Suprapubic skin (tissue), 4 donors: Measurements from ENCODE around the gene NSUN7. TPM values are rescaled to one million over a fixed set of nuclear protein-coding genes. Genes with fewer than 3 reads are reported as not detected.

ENCODE experiments used
- DNase-seq, 2 donors: peaks; one replicate each; pipeline ENCODE4 v3.0.0-alpha.2; 2019; ENCODE audit warnings: low spot score in 2 of 2
- H3K27ac ChIP-seq: fragments of 200-600 bp; sonication (generic); one replicate; pipeline ENCODE4 v1.5.1; 2019
- H3K27me3 ChIP-seq: fragments of 200-600 bp; sonication (generic); one replicate; pipeline ENCODE4 v1.5.1; 2019
- H3K36me3 ChIP-seq: fragments of 200-600 bp; sonication (generic); one replicate; pipeline ENCODE4 v1.5.1; 2019
- H3K4me1 ChIP-seq: fragments of 200-600 bp; sonication (generic); one replicate; pipeline ENCODE4 v1.5.1; 2019
- H3K4me3 ChIP-seq: fragments of 200-600 bp; sonication (generic); one replicate; pipeline ENCODE4 v1.5.1; 2019; ENCODE audit warnings: mild to moderate bottlenecking
- H3K9me3 ChIP-seq: fragments of 200-600 bp; sonication (generic); one replicate; pipeline ENCODE4 v1.5.1; 2019
- EP300 ChIP-seq: sonication (generic); formaldehyde crosslinking; IDR thresholded peaks from one replicate; pipeline ENCODE4 v1.6.1; 2017; ENCODE audit warnings: antibody characterized with exemption
- POLR2A ChIP-seq, 2 donors: fragments of 450-650 bp; IDR thresholded peaks; one replicate each; pipeline ENCODE4 v1.6.1; 2017; ENCODE audit warnings: antibody characterized with exemption in 2 of 2, mild to moderate bottlenecking in 2 of 2, moderate library complexity in 2 of 2
- POLR2AphosphoS5 ChIP-seq, 3 donors: sonication (generic); formaldehyde crosslinking; IDR thresholded peaks; one replicate each; pipeline ENCODE4 v1.6.1; 2017; ENCODE audit warnings: antibody characterized with exemption in 3 of 3
- WGBS: methylation state at CpG from one replicate; pipeline ENCODE4 v1.1.5; 2018; 5-methylcytosine and 5-hydroxymethylcytosine counted together
- total RNA-seq, 4 donors: library from RNA; depleted of rRNA; stranded (reverse); fragments of >200 nt; gene quantifications; one replicate each; pipeline ENCODE4 v1.1.0, GENCODE V29; 2016
- TF ChIP-seq, protein P1 (sequence below), 2 donors: fragments of 200-600 bp in 1 of 2; fragments of 450-650 bp in 1 of 2; sonication (generic) in 1 of 2; IDR thresholded peaks; one replicate each; pipeline ENCODE4 v1.5.1; 2016 to 2019; ENCODE audit warnings: antibody characterized with exemption in 2 of 2, mild to moderate bottlenecking in 1 of 2, moderate library complexity in 1 of 2

The NSUN7 gene
- total RNA-seq, 4 donors from 2014 or later, result 1.3 to 13.4 (median 3.4) TPM

GRCh38 chr4:40721730-40722171, 28.0 kb upstream of the NSUN7 start:
- H3K27ac ChIP-seq, result peak overlapping the region; percentile 19
- TF ChIP-seq EP300 (no peak), POLR2A (IDR thresholded peaks at IDR 0.05) (no peak)
- TF ChIP-seq, protein P1, sequence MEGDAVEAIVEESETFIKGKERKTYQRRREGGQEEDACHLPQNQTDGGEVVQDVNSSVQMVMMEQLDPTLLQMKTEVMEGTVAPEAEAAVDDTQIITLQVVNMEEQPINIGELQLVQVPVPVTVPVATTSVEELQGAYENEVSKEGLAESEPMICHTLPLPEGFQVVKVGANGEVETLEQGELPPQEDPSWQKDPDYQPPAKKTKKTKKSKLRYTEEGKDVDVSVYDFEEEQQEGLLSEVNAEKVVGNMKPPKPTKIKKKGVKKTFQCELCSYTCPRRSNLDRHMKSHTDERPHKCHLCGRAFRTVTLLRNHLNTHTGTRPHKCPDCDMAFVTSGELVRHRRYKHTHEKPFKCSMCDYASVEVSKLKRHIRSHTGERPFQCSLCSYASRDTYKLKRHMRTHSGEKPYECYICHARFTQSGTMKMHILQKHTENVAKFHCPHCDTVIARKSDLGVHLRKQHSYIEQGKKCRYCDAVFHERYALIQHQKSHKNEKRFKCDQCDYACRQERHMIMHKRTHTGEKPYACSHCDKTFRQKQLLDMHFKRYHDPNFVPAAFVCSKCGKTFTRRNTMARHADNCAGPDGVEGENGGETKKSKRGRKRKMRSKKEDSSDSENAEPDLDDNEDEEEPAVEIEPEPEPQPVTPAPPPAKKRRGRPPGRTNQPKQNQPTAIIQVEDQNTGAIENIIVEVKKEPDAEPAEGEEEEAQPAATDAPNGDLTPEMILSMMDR (IDR thresholded peaks at IDR 0.05), result no peak

GRCh38 chr4:40722576-40723161, 27.1 kb upstream of the NSUN7 start:
- 44% methylated on average over 5 of the region's 5 CpGs for WGBS
- Histone ChIP-seq H3K27me3 (no peaks in the 10 kb centered on the region), H3K36me3 (no peaks in the 10 kb centered on the region), H3K27ac (peak overlapping the region; percentile 19), H3K4me1 (peaks cover 10% of the 10 kb centered on the region), H3K4me3 (no peak overlapping the region), H3K9me3 (no peaks in the 10 kb centered on the region)
- no peak for TF ChIP-seq POLR2A (IDR thresholded peaks at IDR 0.05)
- TF ChIP-seq, protein P1 (IDR thresholded peaks at IDR 0.05), result no peak
- no peak for TF ChIP-seq POLR2AphosphoS5 (IDR thresholded peaks at IDR 0.05)
- no peak for DNase-seq

More at GRCh38 chr4:40721730-40722171, 28.0 kb upstream of the NSUN7 start:
- Histone ChIP-seq H3K9me3 (no peaks in the 10 kb centered on the region), H3K4me3 (no peak overlapping the region), H3K4me1 (peaks cover 10% of the 10 kb centered on the region), H3K27me3 (no peaks in the 10 kb centered on the region), H3K36me3 (no peaks in the 10 kb centered on the region)
- DNase-seq, result no peak
- WGBS, result 94% methylated on average over 5 of the region's 5 CpGs

GRCh38 chr4:40723728-40724127, 26.0 kb upstream of the NSUN7 start:
- 84% methylated on average over 3 of the region's 3 CpGs for WGBS
- H3K27me3 ChIP-seq, result no peaks in the 10 kb centered on the region
- no peak for DNase-seq
- H3K27ac ChIP-seq, result no peak overlapping the region
- TF ChIP-seq EP300 (no peak), POLR2AphosphoS5 (IDR thresholded peaks at IDR 0.05) (no peak), POLR2A (IDR thresholded peaks at IDR 0.05) (no peak)
- TF ChIP-seq, protein P1 (IDR thresholded peaks at IDR 0.05), result no peak
- H3K4me1 ChIP-seq, result peaks cover 10% of the 10 kb centered on the region
- H3K4me3 ChIP-seq, result no peak overlapping the region
- no peaks in the 10 kb centered on the region for H3K36me3 ChIP-seq
- H3K9me3 ChIP-seq, result no peaks in the 10 kb centered on the region

DNA sequence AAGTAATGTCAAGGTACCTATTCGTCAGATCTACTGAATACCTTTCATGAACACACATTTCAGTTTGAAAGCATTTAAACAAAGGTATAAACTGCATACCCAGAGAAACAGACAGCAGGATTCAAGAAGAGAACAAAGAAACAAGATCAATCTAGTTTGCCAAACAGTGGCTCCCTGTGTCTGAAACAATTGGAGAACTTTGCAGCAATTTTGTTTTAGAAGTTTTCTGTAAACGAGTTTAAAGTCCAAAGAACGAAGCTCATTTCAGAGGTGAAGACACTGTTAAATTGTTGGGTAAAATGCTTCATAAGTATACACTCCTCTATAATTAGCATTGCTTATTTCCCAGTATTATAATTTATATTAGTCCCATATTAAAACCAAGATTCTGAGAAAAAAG, 21.4 kb upstream of the NSUN7 start:
- no peaks in the 10 kb centered on the region for H3K9me3 ChIP-seq
- H3K4me1 ChIP-seq, result peaks cover 6% of the 10 kb centered on the region
- no peak overlapping the region for H3K27ac ChIP-seq
- H3K27me3 ChIP-seq, result no peaks in the 10 kb centered on the region
- no peak for TF ChIP-seq EP300
- H3K4me3 ChIP-seq, result no peak overlapping the region
- DNase-seq, result no peak
- 65% methylated on average over 3 of the region's 3 CpGs for WGBS
- no peaks in the 10 kb centered on the region for H3K36me3 ChIP-seq

- H3K27ac ChIP-seq, result no peak overlapping the region
- H3K27me3 ChIP-seq, result no peaks in the 10 kb centered on the region
- no peaks in the 10 kb centered on the region for H3K9me3 ChIP-seq
- no peak for DNase-seq
- H3K36me3 ChIP-seq, result no peaks in the 10 kb centered on the region
- TF ChIP-seq POLR2AphosphoS5 (IDR thresholded peaks at IDR 0.05) (no peak), POLR2A (IDR thresholded peaks at IDR 0.05) (no peak), EP300 (no peak)
- TF ChIP-seq, protein P1 (IDR thresholded peaks at IDR 0.05), result no peak
- H3K4me1 ChIP-seq, result peaks cover 3% of the 10 kb centered on the region
- 65% methylated on average over 1 of the region's 1 CpG for WGBS
- H3K4me3 ChIP-seq, result no peak overlapping the region
Measured at GRCh38 chr4:40729555-40729954, 20.2 kb upstream of the NSUN7 start.
